ENCODE measurements around the gene FBXO42. TPM values are rescaled to one million over a fixed set of nuclear protein-coding genes. Genes with fewer than 3 reads are reported as not detected.
"Not testable (repeated sequence)": the region's sequence is repeated elsewhere in the genome, so short reads cannot be mapped to it uniquely, and the experiment has no call there.

Gene FBXO42
- total RNA-seq, 1 experiment from 2014 or later = 11.4 TPM

DNA sequence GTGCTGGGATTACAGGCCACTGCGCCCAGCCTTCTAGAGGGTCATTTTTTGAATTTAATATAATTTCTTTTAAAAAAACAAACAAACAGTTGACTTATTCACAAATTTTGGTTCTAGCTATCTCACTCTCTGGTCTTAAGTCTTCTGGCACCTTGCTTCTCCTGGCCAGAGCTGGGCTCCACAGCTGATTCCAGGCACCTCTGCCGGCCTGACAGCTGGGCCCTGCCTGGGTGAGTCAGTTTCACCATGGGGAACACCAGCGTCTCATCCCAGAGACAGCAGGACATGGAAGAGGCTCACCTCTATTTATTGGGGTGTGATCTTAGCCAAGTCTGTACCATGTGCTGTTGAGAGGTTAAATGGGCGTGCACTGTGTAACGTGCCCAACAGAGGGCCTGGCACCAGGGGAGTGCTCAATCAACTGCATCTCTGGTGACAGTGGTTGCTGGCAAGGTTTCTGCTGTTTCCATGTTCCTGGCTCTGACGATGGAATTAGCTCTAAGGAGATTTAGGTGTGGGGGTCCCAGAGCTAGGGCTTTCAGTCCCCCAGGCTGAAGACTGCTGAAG is 116.3 kb downstream of the FBXO42 start:
- in situ Hi-C loops (cut with HindIII; ENCODE audit: low pct_unique_long_range_greater_than_20kb, low sequenced_read_pairs) = no loop called here
- peak; percentile 68 for DNase-seq (ENCODE audit: low read depth)

DNA sequence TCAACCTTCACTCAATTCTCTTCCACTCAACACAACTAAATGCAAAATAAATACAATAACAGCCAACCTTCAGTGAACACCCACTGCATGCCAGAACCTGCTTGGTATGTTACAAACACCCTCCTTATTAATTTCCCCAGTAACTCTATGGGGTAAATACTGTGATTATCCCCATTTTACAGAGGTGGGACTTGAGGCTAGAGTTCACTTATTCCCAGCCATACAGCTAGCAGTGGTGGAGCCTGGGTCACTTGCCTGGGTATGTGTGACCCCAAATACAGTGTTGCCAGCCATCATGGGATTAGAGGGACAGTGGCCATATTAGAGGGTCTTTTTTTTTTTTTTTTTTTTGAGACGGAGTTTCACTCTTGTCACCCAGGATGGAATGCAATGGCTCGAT is 116.9 kb downstream of the FBXO42 start:
- in situ Hi-C loops (cut with HindIII; ENCODE audit: low pct_unique_long_range_greater_than_20kb, low sequenced_read_pairs) = no loop called here
- no peak for DNase-seq (ENCODE audit: low read depth)

DNA sequence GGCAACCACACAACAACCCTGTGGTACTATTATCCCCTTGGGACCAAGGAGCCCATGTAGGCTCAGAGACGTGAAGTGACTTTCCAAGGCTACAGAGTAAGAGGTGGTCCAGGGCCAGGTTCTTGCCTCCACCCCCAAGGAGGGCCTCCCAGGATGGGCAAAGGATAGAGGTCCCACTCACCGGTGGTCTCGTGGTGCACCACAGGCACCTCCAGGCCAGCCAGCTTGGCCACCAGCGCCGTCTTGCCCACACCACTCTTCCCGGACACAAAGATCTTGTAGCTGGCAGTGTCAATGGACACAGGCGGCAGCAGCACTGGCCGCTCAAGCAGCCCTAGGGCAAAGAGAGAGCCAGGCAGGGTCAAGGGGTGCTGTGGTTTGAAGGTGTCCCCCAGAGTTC is 118.8 kb downstream of the FBXO42 start:
- in situ Hi-C loops (cut with HindIII; ENCODE audit: low pct_unique_long_range_greater_than_20kb, low sequenced_read_pairs) = no loop called here

DNA sequence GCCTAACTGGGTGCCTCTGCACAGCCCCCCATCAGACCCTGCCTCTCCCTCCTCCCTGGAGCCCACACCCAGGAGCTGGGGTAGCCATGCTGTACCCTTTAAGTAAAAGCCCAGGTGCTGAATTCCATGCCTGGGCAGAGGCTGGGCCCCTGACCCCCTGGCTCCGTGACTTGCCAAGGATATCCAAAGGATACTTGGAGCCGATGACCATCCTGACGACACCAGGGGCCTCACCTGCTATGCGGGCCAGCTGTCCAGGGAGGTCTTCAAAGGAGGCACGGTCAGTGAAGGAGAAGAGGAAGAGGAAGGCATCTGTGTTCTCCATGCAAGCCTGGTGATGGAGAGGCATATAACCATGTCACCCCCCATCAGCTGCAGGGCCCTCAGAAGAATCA is 120.0 kb downstream of the FBXO42 start:
- in situ Hi-C loops (cut with HindIII; ENCODE audit: low pct_unique_long_range_greater_than_20kb, low sequenced_read_pairs) = no loop called here
- no peak for DNase-seq (ENCODE audit: low read depth)

More for the DNA sequence above, 118.8 kb downstream of the FBXO42 start:
- no peak for DNase-seq (ENCODE audit: low read depth)

DNA sequence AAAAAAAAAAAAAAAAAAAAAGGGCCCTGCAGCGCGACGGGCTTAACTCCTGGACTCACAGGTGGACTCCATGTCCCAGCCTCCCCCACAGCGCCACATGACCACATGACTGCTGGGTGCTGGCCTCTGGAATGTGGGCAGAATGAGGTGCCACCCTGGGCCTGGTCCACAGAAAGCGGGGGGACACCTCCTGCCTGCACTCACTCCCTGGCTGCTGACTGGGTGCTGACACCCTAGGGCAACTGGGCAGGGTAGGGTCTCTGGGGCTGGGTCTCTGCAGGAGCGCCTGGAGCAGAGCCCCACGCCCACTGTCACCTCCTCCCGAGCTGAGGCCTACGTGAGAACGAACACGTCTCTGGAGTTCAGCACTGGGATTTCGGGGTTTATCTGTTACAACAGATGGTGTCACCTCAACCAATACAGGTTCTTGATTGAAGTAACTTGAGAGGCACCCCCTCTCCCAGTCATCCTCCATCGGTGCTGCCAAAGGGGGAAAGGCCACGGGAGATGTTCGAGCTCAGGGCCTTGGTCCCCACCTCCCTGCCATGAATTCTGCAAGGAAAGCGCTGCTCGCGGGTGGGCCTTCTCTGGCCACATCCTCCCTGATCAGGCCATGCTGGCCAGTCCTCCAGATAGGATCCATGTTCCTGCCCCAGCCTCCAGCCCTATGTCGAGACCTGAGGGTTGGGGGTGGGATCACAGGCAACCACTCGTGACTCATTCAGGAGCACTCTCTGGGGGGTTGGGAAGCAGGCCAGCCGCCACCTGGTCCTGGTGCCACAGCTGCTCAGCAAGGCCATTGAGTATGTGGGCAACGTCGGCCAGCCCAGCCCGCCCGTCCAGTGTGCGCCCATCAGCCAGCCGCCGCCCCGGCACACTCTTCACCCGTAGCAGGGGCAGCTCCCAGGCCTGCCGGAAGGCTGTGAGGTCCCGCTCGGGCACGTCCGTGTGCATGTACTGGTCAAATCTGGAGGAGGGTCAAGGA is 120.7 kb downstream of the FBXO42 start:
- DNase-seq (ENCODE audit: low read depth) = no peak
- in situ Hi-C loops (cut with HindIII; ENCODE audit: low pct_unique_long_range_greater_than_20kb, low sequenced_read_pairs) = no loop called here

DNA sequence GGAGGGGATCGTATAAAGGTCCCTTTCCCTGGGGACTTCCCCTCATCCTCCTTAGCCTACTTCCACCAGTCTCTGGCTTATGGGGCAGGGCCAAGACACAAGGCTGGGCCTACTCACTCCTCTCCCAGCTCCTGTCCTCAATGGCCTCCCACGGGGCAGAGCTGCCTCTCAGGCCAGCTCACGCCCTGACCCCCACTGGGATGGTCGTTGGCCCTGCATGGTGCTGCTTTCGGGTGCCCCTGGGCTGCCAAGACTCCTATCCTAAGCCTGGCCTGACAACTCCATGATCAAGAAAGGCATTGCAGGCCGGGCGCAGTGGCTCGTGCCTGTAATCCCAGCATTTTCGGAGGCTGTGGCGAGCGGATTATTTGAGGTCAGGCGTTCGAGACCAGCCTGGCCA is 121.5 kb downstream of the FBXO42 start:
- DNase-seq (ENCODE audit: low read depth) = no peak
- in situ Hi-C loops (cut with HindIII; ENCODE audit: low pct_unique_long_range_greater_than_20kb, low sequenced_read_pairs) = no loop called here

DNA sequence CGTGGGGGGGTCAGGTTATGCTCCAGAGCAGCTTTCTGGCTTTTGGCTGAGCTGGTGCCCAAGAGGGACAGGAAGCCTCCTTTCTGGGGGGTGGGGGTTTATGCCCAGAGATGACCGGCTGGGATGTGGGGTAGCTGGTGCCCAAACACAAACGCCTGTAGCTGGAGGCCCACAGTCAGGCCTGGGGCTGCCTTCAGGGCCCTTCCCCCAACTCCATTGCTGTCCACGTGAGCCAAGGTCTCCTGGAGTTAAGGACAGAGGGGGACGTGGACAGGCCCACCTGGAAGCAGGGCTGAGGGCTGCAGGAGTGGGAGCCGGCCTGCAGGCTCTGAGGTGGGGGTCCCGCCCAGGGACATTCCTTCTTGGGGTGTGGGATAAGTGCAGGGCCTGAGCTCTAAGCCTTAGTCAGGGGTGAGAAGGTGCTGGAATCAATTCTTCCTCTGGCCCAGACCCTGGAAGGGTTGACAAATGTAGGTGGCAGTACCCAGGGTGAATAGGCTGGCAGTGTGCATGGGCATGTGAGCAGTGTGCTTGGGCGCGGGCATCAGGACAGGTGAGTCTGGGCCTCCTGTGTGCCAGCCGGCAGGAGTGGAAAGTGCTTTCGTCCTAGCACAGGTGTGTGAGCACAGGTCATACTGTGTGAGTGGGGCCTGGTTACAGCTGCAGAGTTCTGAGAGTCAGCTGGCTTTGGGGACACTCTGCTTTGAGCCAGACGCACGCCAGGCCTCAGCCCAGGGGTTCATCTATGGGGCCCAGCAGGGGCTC is 122.1 kb downstream of the FBXO42 start:
- in situ Hi-C loops (cut with HindIII; ENCODE audit: low pct_unique_long_range_greater_than_20kb, low sequenced_read_pairs) = no loop called here
- no peak for DNase-seq (ENCODE audit: low read depth)

DNA sequence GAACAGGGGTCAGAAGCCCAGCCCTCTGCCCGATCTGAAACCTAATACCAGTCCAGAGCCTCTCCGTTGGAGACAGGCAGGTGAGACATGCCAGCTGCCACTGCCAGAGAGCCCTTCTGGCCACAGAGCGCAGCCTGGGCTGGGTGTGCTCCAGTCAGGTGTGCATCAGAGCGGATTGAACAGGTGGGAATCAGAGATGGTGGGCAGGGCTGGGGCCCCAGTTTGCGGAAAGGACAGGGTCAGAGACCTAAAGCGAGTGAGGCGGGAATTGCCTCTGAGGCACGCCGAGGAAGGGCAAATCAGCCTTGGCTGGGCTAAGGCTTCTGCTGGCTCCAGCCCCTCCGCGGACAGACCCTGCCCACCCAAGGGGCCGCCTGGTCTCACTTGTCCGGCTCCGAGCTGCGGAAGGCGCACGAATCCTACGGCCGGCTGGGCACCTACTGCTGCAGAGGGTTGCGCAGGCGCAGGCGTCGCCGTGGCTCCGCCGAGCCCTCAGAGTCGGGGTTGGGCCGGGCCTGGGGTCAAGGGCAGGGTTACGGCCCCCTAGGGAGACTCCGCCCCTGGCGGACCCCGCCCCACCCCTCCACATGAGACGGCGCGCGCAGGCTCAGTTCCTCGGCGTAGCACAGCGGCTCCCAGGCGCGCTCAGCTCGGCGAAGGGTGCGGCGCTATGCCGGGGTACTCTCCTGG is 125.6 kb downstream of the FBXO42 start:
- DNase-seq (ENCODE audit: low read depth) = no peak
- in situ Hi-C loops (cut with HindIII; ENCODE audit: low pct_unique_long_range_greater_than_20kb, low sequenced_read_pairs) = no loop called here

DNA sequence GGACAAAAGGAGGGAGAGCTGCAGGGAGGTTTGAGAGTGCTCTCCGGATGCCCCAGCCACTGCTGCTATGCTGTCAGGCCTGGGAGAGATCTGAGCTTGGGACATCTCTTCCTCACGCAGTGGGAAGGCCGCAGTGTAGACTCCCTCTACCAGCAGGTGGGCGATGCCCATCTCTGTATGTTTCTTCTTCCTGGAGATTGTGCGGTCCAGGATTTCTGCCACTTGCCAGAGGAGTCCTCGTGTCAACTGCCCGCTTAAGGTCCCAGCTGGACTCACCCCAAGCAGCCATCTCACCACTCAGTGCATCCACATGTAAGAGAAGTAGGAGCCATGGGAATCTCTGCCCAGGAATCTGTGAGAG is 126.2 kb downstream of the FBXO42 start:
- in situ Hi-C loops (cut with HindIII; ENCODE audit: low pct_unique_long_range_greater_than_20kb, low sequenced_read_pairs) = no loop called here
- DNase-seq (ENCODE audit: low read depth) = no peak

DNA sequence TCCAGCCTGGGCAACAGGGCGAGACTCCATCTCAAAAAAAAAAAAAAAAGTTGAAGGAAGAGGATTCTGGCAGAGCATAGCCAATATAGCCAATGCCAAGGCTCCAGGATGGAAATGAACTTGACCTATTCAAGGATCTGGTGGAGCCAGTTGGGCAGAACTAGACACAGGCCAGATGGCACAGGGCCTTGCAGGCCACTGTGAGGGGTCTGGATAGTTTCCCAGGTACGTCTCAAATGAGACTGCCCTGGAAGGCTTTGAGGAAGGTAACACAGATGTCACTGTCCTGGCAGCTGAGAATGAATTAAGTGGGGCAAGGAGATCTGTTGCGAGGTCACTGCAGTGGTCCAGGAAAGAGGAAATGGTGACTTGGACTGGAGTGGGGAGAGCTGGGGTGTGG is 127.8 kb downstream of the FBXO42 start:
- DNase-seq (ENCODE audit: low read depth) = no peak
- in situ Hi-C loops (cut with HindIII; ENCODE audit: low pct_unique_long_range_greater_than_20kb, low sequenced_read_pairs) = no loop called here

DNA sequence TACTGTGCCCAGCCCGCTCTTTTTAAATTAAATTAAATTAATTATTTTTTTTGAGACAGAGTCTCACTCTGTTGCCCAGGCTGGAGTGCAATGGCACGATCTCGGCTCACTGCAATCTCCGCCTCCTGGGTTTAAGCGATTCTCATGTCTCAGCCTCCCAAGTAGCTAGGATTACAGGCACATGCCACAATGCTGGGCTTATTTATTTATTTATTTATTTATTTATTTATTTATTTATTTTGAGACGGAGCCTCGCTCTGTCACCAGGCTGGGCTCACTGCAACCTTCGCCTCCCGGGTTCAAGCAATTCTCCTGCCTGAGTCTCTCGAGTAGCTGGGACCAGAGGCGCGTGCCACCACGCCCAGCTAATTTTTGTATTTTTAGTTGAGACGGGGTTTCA is 129.6 kb downstream of the FBXO42 start:
- DNase-seq (ENCODE audit: low read depth); in situ Hi-C loops (cut with HindIII; ENCODE audit: low pct_unique_long_range_greater_than_20kb, low sequenced_read_pairs): not testable (repeated sequence)

DNA sequence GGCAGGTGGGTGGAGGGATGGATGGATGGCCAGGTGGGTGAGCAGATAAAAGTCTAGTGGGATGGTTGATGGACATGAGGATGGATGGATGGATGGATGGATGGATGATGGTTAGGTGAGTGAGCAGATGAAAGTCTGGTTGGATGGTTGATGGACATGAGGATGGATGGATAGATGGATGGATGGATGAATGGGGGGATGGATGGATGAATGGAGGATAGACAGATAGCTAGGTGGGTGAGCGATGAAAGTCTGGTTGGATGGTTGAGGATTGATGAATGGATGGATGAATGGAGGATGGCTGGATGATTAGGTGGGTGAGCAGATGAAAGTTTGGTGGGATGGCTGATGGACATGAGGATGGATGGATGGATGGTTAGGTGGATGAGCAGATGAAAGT is 130.8 kb downstream of the FBXO42 start:
- no peak for DNase-seq (ENCODE audit: low read depth)
- in situ Hi-C loops (cut with HindIII; ENCODE audit: low pct_unique_long_range_greater_than_20kb, low sequenced_read_pairs) = no loop called here

DNA sequence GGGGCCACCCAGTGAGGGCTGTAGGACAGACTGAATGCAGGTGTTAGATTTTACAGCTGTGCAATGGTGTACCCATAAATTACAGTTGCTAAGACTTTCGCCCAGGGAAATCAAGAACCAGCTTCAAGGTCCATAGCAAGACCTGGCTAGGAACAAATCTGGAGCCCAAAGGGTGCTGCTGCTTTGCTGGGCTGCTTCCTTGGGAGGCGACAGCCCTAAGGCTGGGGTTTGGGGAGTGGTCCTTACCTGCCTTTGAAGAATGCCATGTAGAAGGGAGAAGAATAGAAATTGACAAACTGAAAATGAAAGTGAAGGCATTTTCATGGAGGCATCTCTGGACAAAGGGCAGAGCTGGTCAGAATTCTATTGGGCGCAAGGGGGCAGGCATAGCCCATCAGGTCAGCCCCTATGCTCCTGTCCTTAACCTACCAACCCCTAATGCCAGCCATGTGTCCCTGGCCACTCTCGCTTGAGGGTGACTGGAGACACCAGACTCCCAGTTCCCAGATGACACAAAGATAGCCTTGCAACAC is 132.2 kb downstream of the FBXO42 start:
- no peak for DNase-seq (ENCODE audit: low read depth)
- in situ Hi-C loops (cut with HindIII; ENCODE audit: low pct_unique_long_range_greater_than_20kb, low sequenced_read_pairs) = no loop called here

DNA sequence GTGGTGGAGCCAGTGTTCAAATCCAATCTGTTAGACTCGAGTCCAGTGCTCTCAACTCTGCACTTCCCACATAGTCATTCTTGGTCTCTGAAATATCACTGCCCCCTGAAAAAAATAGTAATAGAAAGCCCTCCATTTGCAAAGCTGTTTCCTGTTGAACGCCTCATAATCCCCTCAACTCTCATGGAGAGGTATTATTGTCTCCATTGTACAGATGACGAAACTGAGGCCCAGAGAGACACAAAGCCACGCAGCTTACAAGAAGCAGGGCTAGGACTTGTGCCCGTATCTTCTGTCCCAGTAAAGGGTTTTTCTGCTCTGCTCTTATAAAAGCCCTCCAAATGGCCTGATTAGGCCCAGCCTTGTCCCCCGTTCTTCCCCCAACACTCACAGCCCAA is 133.6 kb downstream of the FBXO42 start:
- DNase-seq (ENCODE audit: low read depth) = no peak
- in situ Hi-C loops (cut with HindIII; ENCODE audit: low pct_unique_long_range_greater_than_20kb, low sequenced_read_pairs) = no loop called here

DNA sequence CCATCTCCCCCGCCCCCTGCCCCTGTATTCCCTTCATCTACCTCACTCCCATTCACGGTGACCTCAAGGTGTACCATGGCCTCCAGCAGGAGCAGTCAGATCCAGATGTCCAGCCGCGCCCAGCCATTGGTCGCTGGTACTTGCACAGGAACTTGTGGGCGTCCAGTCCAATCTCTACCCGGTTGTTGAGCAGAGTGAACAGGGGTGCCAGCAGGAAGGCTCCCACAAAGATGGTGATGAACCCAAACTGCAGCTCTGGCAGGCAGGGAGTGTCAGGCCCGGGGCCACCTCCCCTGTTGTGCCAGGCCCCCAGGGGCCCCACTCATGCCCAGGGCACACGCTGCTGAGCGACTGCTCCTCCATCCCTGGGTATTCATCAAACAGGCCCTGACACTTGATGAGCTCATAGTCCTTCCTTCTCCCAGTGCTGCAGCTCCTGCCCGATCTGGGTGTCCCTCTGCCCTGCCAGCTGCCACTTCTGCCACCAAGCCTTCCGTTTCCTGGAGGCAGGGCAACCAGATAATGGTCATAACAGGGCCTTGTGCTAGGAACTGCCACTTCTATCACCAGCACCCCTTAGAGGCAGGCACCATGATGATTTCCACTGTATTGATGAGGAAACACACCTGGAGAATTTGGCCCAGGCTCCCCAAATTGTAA is 134.1 kb downstream of the FBXO42 start:
- in situ Hi-C loops (cut with HindIII; ENCODE audit: low pct_unique_long_range_greater_than_20kb, low sequenced_read_pairs) = no loop called here

DNA sequence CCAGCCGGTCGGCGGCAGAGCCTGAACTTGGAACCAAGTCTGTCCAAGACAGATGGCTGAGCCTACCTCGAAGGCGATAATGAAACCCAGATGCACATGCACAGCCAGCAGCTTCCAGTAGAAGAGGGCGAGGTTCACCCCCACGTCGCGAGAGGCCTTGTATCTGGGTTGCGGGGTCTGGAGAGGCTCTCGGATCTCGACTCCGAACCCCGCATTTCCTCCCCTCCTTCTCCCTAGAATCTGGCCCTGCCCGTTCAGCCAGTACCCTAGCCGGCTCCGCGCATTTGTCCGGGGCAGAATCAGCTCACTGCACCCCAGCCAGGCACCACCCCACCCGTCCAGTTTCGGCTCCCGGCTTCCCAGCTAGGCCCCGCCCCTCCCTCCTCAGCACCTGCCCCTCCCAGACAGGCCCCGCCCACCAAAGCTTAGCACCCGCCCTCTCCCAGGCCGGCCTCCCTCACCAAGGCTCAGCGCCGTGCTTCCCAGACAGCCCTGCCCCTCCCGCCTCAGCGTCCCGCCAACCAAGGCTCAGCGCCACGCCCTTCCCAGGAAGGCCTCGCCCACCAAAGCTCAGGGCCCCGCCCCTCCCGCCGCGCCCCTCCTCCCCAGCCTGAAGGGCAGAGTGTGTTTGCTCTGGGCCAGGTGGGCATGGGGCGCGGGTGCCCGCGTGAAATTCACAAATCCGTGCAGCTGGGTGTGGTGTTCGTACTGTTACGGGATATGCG is 135.1 kb downstream of the FBXO42 start:
- in situ Hi-C loops (cut with HindIII; ENCODE audit: low pct_unique_long_range_greater_than_20kb, low sequenced_read_pairs) = no loop called here
- DNase-seq (ENCODE audit: low read depth) = peak; percentile 86

More for the DNA sequence above, 134.1 kb downstream of the FBXO42 start:
- no peak for DNase-seq (ENCODE audit: low read depth)
